GM21576 (cell line): ENCODE results near the gene AARS1.
"Not testable (repeated sequence)": the region's sequence is repeated elsewhere in the genome, so short reads cannot be mapped to it uniquely, and the experiment has no call there.

Experiments used
- ATAC-seq: cut with Tn5 transposase; IDR thresholded peaks from one replicate; pipeline ENCODE4 v1.9.1; 2021; ENCODE audit warnings: mild to moderate bottlenecking, moderate library complexity; ENCODE audit not compliant: unreplicated experiment

The AARS1 gene

DNA sequence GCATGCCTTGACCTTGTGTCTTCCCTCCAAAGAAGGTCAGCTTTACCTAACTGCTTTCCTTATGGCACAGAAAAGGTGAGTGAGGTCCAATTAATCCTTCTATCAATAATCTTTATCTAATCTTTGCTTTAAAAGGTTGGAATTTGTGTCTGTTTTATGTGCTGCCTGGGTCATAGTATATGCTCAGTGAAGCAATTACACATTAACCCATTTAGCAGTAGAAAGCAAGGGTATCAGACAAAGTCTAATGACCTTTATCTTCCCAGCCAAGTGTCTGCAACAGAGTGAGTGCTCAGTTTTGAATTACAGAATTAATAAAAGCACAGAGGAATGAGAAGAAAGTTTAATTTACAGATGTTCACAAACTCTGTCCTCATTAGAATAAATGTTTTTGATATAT, 63.3 kb downstream of the AARS1 start:
- ATAC-seq = not testable (repeated sequence)

DNA sequence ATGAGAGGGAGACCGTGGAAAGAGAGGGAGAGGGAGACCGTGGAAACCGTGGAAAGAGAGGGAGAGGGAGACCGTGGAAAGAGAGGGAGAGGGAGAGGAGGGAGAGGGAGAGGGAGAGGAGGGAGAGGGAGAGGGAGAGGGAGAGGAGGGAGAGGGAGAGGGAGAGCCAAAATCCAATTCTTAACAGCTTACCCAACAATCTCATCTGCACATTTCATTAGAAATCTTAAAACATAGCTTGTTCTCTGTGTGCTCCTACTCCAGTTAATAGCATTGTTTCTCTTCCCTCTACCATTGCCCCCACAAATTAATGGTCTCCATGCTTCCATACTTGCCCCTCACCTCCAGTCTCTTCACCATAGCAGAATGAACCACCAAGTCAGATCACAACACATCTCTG, 63.9 kb downstream of the AARS1 start:
- not testable (repeated sequence) for ATAC-seq

GRCh38 chr16:70224645-70225044, 64.7 kb downstream of the AARS1 start:
- not testable (repeated sequence) for ATAC-seq

GRCh38 chr16:70223971-70224513, 65.3 kb downstream of the AARS1 start:
- not testable (repeated sequence) for ATAC-seq

- not testable (repeated sequence) for ATAC-seq
Measured at GRCh38 chr16:70223216-70223615, 66.1 kb downstream of the AARS1 start.

DNA sequence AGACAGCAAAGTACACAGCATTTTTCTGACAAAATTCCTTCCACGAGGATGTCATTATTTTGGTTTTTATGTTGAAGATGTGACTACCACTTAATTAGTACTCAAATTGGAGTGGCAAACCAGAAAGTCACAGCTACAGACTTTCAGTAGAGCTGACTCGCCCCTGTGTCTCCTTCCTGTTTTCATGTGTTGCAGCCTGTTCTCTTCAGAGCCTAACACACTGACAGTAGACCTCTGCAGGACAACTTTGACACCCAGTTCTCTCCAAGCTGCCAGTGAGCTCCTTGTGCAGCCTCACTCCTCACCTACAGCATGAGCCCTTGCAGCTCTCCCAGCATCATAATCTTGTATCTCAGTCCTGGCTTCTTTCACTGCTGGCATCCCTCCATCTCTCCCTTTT, 66.7 kb downstream of the AARS1 start:
- ATAC-seq = not testable (repeated sequence)

- not testable (repeated sequence) for ATAC-seq
Measured at GRCh38 chr16:70218586-70218985, 70.7 kb downstream of the AARS1 start.

GRCh38 chr16:70206382-70206781, 82.9 kb downstream of the AARS1 start:
- ATAC-seq = not testable (repeated sequence)

DNA sequence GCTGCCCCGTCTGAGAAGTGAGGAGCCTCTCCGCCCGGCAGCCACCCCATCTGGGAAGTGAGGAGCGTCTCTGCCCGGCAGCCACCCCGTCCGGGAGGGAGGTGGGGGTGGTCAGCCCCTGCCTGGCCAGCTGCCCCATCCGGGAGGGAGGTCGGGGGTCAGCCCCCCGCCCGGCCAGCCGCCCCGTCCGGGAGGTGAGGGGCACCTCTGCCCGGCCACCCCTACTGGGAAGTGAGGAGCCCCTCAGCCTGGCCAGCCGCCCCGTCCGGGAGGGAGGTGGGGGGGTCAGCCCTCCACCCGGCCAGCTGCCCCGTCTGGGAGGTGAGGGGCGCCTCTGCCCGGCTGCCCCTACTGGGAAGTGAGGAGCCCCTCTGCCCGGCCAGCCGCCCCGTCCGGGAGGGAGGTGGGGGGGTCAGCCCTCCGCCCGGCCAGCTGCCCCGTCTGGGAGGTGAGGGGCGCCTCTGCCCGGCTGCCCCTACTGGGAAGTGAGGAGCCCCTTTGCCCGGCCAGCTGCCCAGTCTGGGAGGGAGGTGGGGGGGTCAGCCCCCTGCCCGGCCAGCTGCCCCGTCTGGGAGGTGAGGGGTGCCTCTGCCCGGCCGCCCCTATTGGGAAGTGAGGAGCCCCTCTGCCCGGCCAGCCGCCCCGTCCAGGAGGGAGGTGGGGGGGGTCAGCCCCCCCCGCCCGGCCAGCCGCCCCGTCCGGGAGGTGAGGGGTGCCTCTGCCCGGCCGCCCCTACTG, 84.5 kb downstream of the AARS1 start:
- not testable (repeated sequence) for ATAC-seq

GRCh38 chr16:70204010-70204409, 85.3 kb downstream of the AARS1 start:
- not testable (repeated sequence) for ATAC-seq

- ATAC-seq = not testable (repeated sequence)
Measured at GRCh38 chr16:70203508-70203907, 85.8 kb downstream of the AARS1 start.
